ENCODE data around the gene FKBP10. TPM values are rescaled to one million over a fixed set of nuclear protein-coding genes. Genes with fewer than 3 reads are reported as not detected.
A peak's percentile ranks its signal among the peaks of the same experiment; 100 is the strongest.
"Not testable (repeated sequence)": the region's sequence is repeated elsewhere in the genome, so short reads cannot be mapped to it uniquely, and the experiment has no call there.

Gene FKBP10
- total RNA-seq, 1 donor from 2014 or later: 10.2 TPM

- no peak for DNase-seq
- ATAC-seq: no peak
- intact Hi-C loops (cut with micrococcal nuclease): no loop called here
Observed at GRCh38 chr17:41803049-41804020, 9.5 kb upstream of the FKBP10 start.

- intact Hi-C loops (cut with micrococcal nuclease): no loop called here
- ATAC-seq: no peak
- DNase-seq: no peak
Observed at GRCh38 chr17:41806685-41807445, 5.9 kb upstream of the FKBP10 start.

DNA sequence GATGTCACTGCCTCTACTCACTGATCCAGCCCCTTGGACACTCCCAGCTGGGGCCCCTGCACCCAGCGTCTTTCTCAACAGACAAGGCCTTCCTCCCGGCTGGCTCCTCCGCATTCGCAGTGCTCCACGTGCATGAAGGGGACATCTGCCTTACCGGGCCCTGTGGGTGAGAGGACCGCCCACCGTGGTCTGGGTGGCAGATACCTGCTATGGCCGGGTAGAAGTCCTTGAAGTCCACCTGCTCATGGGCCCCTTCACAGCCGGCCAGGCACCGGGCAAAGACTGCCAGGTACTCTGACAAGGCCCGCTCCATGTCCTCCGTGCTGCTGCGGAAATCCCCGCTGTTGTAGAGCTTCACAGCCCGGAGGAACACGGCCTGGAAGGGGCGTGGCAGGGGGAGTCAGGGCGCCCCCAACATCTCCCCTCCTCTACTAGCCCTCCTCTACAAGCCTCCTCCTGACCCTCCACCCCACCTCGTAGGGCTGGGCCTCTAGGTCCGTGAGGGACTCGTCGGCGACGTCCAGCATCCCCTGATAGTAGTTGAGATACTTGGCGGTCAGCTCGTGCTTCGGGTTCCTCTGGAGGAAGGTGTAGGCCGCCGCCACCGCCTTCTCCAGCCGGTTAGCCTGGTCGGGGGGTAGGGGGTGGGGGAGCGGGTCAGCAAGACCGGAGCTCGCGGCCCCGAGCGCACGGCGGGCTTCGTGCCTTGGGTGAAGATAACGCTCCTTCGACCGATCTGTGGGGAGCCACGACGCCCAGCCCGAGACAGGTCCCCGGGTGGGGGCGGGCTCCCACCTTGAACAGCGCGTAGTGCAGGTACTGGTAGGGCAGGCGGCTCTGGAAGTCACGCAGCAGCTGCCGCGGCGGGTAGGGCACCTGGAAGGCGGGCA lies 1.9 kb upstream of the FKBP10 start:
- DNase-seq (no peak), ATAC-seq (no peak)

GRCh38 chr17:41811549-41812380 lies 1.0 kb upstream of the FKBP10 start, which contains the start of gene P3H4:
P3H4 (minus strand) TSS chr17:41811949; CDS start chr17:41811915, 34 bp downstream.
- peak; percentile 89 for ATAC-seq
- intact Hi-C loops (cut with micrococcal nuclease): no loop called here
- DNase-seq: peak; percentile 91

More for the DNA sequence above, 1.9 kb upstream of the FKBP10 start:
- intact Hi-C loops (cut with micrococcal nuclease): no loop called here

- intact Hi-C loops (cut with micrococcal nuclease): no loop called here
- no peak for DNase-seq
Observed at GRCh38 chr17:41813152-41813680, 412 bp downstream of the FKBP10 start.

GRCh38 chr17:41813699-41814124 lies 908 bp downstream of the FKBP10 start:
- no peak for DNase-seq
- intact Hi-C loops (cut with micrococcal nuclease): no loop called here

More at GRCh38 chr17:41813152-41813680, 412 bp downstream of the FKBP10 start:
- ATAC-seq: no peak

DNA sequence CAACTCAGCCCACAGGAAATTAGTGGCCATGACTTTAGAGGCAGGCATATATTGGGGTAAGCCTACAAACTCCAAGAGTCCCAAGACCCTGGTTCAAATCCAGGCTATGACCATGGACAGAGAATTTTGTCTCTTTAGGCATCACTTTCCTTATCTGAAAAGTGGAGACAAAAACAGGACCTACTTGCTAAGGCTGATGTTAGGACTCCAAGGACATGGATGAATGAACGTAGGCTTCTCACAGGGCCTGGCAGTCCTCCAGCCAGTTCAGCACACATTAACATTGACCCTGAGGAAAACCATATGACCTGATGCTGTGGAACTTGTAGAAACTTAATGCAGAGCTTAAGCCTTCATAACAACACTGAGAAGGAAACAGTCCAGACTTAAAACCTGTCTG lies 1.4 kb downstream of the FKBP10 start:
- DNase-seq (no peak), ATAC-seq (no peak)
- intact Hi-C loops (cut with micrococcal nuclease): no loop called here

More at GRCh38 chr17:41813699-41814124, 908 bp downstream of the FKBP10 start:
- no peak for ATAC-seq

- ATAC-seq (no peak), DNase-seq (no peak)
- intact Hi-C loops (cut with micrococcal nuclease): no loop called here
Observed at GRCh38 chr17:41816637-41817320, 4.0 kb downstream of the FKBP10 start.

DNA sequence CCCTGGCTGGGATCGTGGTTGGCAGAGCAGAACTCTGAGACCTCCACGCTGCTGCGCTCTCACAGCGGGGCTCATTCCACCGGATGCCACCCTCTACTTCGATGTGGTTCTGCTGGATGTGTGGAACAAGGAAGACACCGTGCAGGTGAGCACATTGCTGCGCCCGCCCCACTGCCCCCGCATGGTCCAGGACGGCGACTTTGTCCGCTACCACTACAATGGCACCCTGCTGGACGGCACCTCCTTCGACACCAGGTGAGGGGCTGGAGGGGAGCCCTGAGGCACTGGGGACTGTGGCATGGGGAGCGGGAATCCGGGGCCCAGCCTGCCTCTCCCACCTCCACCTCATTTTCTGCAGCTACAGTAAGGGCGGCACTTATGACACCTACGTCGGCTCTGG lies 5.2 kb downstream of the FKBP10 start:
- DNase-seq (no peak), ATAC-seq (no peak)
- intact Hi-C loops (cut with micrococcal nuclease): no loop called here

DNA sequence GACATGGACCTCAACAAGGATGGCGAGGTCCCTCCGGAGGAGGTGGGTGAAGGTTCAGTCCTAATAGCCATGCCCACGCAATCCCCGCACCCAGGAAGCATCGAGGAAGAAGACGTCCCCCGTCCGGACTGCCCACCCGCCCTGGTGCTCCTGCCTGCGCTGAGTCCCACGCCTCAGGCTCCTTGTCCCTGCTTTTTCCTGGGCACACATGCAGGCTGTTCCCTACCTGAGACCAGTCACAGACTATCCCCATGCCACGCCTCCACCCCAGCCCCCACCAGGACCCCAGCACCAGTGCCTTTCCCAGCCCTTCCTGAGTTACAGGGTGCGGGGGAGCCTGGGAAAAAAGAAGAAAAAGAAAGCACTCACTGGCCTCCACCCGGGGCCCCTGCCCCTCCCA lies 9.0 kb downstream of the FKBP10 start:
- intact Hi-C loops (cut with micrococcal nuclease): no loop called here
- ATAC-seq: no peak
- no peak for DNase-seq

DNA sequence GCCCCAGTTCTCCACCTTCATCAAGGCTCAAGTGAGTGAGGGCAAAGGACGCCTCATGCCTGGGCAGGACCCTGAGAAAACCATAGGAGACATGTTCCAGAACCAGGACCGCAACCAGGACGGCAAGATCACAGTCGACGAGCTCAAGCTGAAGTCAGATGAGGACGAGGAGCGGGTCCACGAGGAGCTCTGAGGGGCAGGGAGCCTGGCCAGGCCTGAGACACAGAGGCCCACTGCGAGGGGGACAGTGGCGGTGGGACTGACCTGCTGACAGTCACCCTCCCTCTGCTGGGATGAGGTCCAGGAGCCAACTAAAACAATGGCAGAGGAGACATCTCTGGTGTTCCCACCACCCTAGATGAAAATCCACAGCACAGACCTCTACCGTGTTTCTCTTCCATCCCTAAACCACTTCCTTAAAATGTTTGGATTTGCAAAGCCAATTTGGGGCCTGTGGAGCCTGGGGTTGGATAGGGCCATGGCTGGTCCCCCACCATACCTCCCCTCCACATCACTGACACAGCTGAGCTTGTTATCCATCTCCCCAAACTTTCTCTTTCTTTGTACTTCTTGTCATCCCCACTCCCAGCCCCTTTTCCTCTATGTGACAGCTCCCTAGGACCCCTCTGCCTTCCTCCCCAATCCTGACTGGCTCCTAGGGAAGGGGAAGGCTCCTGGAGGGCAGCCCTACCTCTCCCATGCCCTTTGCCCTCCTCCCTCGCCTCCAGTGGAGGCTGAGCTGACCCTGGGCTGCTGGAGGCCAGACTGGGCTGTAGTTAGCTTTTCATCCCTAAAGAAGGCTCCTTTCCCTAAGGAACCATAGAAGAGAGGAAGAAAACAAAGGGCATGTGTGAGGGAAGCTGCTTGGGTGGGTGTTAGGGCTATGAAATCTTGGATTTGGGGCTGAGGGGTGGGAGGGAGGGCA lies 9.7 kb downstream of the FKBP10 start:
- intact Hi-C loops (cut with micrococcal nuclease): no loop called here
- ATAC-seq: no peak
- DNase-seq: no peak

DNA sequence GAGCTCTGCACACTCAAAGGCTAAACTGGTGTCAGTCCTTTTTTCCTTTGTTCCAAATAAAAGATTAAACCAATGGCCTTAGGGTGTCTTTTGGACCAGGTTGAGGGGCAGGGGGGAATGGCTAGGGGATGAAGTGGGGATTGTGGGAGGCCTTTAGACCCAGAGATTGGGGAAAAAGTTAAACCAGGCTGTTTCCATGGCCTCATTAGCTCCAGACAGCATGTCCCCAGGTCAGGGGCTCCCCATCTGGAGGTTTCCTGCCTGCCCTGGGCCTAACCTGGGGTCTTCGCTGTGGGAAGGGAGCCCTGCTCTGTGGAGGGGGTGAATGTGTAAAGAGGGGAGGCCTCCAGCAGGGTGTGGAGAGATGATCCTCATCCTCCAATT lies 10.3 kb downstream of the FKBP10 start:
- intact Hi-C loops (cut with micrococcal nuclease): no loop called here
- DNase-seq (no peak), ATAC-seq (no peak)

DNA sequence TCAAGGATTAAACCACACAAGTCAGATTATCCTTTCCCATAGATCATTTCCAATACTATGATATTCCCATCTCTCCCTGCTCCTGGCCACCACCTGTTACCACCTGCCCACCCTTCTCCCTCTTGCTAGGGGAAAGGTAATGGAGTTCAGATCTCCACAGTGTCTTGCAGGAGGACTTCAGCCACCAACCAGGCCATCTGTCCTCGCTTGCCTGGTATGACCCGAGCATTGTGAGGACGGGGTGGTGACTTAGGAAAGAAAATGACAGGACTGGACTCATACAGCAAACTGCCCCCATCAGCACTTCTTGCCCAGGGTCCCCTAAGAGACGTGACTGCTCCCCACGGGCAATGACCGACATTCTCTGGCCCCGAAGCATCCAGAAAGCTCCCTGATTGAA lies 10.8 kb downstream of the FKBP10 start:
- ATAC-seq: no peak
- intact Hi-C loops (cut with micrococcal nuclease): no loop called here
- DNase-seq: no peak

DNA sequence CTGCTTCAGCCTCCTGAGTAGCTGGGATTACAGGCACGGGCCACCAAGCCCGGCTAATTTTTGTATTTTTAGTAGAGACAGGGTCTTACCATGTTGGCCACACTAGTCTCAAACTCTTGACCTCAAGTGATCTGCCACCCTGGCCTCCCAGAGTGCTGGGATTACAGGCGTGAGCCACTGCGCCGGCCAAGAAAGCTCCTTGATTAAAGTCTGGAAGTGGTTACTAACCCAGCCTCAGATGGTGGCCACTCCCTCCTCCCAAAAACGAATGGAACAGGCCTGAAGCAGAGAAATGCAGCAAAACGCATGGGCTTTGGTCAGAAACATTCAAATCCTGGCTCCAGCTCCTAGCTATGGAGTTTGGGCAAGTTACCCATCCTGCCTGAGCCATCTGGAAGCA lies 11.3 kb downstream of the FKBP10 start:
- intact Hi-C loops (cut with micrococcal nuclease): no loop called here
- ATAC-seq (no peak), DNase-seq (no peak)

- DNase-seq (no peak), ATAC-seq (no peak)
- intact Hi-C loops (cut with micrococcal nuclease): no loop called here
Observed at GRCh38 chr17:41825175-41825845, 12.5 kb downstream of the FKBP10 start.

DNA sequence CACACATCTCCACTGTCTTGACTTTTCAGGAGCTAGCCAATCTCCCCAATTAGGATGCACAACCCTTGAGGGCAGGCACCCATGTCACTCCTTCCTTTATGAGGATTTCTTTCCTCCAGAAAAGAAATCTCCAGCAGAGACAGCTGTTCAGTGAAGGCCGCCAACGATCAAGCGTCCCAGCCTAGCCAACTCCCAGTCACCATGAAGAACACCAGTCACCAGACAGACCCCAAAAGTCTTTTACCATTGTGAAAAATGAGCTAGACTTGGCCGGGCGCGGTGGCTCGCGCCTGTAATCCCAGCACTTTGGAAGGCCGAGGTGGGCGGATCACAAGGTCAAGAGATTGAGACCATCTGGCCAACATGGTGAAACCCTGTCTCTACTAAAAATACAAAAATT lies 17.2 kb downstream of the FKBP10 start:
- ATAC-seq; intact Hi-C loops (cut with micrococcal nuclease); DNase-seq: not testable (repeated sequence)
